Skeletal muscle cell (primary cell): Measurements from ENCODE around the gene ABL2.

ENCODE experiments used
- DNase-seq: peaks from one replicate; pipeline ENCODE4 v3.0.0-alpha.2; 2010; ENCODE audit warnings: low read depth
- H3K4me3 ChIP-seq: 2 replicates; pipeline ENCODE4 v1.5.1; 2011; ENCODE audit warnings: low read depth, mild to moderate bottlenecking, control low read depth, low read length, moderate library complexity

The ABL2 gene

GRCh38 chr1:179105393-179105792 lies 124.1 kb downstream of the ABL2 start:
- no peak for DNase-seq

GRCh38 chr1:179104611-179105250 lies 124.7 kb downstream of the ABL2 start:
- no peak for DNase-seq
- H3K4me3 ChIP-seq: no peak overlapping the region

More at GRCh38 chr1:179105393-179105792, 124.1 kb downstream of the ABL2 start:
- no peak overlapping the region for H3K4me3 ChIP-seq

- no peak overlapping the region for H3K4me3 ChIP-seq
- no peak for DNase-seq
Observed at GRCh38 chr1:179103999-179104398, 125.5 kb downstream of the ABL2 start.

- no peak overlapping the region for H3K4me3 ChIP-seq
- no peak for DNase-seq
Observed at GRCh38 chr1:179101566-179101965, 127.9 kb downstream of the ABL2 start.

GRCh38 chr1:179099891-179100290 lies 129.6 kb downstream of the ABL2 start:
- no peak overlapping the region for H3K4me3 ChIP-seq
- DNase-seq: no peak

- H3K4me3 ChIP-seq: no peak overlapping the region
- no peak for DNase-seq
Observed at GRCh38 chr1:179095924-179096323, 133.6 kb downstream of the ABL2 start.

- no peak for DNase-seq
Observed at GRCh38 chr1:179095377-179095776, 134.1 kb downstream of the ABL2 start.

GRCh38 chr1:179094818-179095217 lies 134.7 kb downstream of the ABL2 start:
- H3K4me3 ChIP-seq: no peak overlapping the region
- no peak for DNase-seq

More at GRCh38 chr1:179095377-179095776, 134.1 kb downstream of the ABL2 start:
- H3K4me3 ChIP-seq: no peak overlapping the region

GRCh38 chr1:179092896-179093461 lies 136.5 kb downstream of the ABL2 start:
- no peak for DNase-seq
- H3K4me3 ChIP-seq: no peak overlapping the region

- peak; percentile 64 for DNase-seq
- H3K4me3 ChIP-seq: no peak overlapping the region
Observed at GRCh38 chr1:179091691-179092165, 137.7 kb downstream of the ABL2 start.

GRCh38 chr1:179090923-179091322 lies 138.6 kb downstream of the ABL2 start:
- DNase-seq: no peak
- H3K4me3 ChIP-seq: no peak overlapping the region

- DNase-seq: no peak
- no peak overlapping the region for H3K4me3 ChIP-seq
Observed at GRCh38 chr1:179090522-179090921, 139.0 kb downstream of the ABL2 start.

- DNase-seq: no peak
- no peak overlapping the region for H3K4me3 ChIP-seq
Observed at GRCh38 chr1:179089827-179090482, 139.5 kb downstream of the ABL2 start.

GRCh38 chr1:179087665-179088064 lies 141.8 kb downstream of the ABL2 start:
- H3K4me3 ChIP-seq: no peak overlapping the region
- DNase-seq: no peak

- no peak overlapping the region for H3K4me3 ChIP-seq
Observed at GRCh38 chr1:179083533-179083932, 145.9 kb downstream of the ABL2 start.

GRCh38 chr1:179082999-179083335 lies 146.5 kb downstream of the ABL2 start:
- DNase-seq: no peak

More at GRCh38 chr1:179083533-179083932, 145.9 kb downstream of the ABL2 start:
- no peak for DNase-seq

GRCh38 chr1:179082333-179082998 lies 147.0 kb downstream of the ABL2 start:
- H3K4me3 ChIP-seq: peak overlapping the region; percentile 92
- DNase-seq: no peak

More at GRCh38 chr1:179082999-179083335, 146.5 kb downstream of the ABL2 start:
- peak overlapping the region; percentile 92 for H3K4me3 ChIP-seq

GRCh38 chr1:179081687-179082332 lies 147.7 kb downstream of the ABL2 start, which contains the start of gene TOR3A:
TSS of gene TOR3A (plus strand) at chr1:179082070. CDS start at chr1:179082129, 59 bp downstream.
- H3K4me3 ChIP-seq: peak within 1 kb of the TSS; percentile 92
- DNase-seq: peak; percentile 73

GRCh38 chr1:179080866-179081686 lies 148.4 kb downstream of the ABL2 start:
- DNase-seq: no peak

More at GRCh38 chr1:179080866-179081686, 148.4 kb downstream of the ABL2 start:
- peak overlapping the region; percentile 92 for H3K4me3 ChIP-seq
